GM19468 (cell line): ENCODE measurements around the gene PLCL2.

ENCODE experiments used
- ATAC-seq: cut with Tn5 transposase; IDR thresholded peaks from one replicate; pipeline ENCODE4 v1.9.1; 2021; ENCODE audit warnings: mild to moderate bottlenecking, moderate library complexity, moderate number of reproducible peaks; ENCODE audit not compliant: unreplicated experiment; ENCODE audit errors: extremely low read depth

The PLCL2 gene

DNA sequence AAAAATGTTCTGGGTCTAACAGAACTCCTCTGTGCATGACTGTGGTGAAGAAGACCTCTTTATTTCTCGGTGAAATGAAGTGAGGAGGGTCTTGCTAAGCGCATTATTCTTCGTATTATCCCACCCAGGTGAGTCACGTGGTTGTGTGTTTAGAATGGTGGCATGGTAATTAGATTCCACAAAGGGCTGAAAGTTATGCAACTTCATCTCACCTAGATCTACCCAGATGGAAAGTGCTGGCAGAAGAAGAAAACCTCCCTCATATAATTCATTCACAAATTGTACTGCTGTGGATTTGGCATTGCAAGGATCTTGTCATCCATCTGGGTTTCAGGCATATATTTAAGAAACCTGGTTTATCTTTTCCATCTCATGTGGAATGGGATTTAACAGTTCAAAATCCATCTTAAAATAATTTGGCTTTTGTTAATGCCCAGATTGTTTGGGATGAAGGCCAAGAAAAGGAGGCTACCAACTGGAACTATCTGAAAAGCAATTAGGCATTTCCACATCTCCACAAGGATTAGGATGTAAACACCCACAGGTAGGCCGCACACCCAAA is 175.3 kb downstream of the PLCL2 start:
- ATAC-seq, result no peak

DNA sequence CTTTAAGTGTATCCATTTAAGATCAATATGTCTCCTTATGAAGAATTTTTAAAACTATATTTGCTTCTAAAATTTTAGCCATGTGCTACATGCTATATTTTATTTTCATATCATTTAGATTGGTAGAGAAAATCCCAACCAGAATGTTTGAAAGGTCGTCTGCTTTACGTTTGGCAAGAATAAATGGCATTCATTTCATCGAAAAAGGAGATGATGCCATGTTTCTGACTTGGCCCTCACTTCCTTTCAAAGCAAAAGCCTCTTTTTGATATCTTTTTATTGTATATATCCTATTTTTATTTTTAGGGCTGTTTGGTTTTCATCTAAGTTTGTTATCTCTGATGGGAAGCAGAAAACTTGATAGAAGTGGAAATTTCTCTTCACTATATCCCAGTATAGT is 176.2 kb downstream of the PLCL2 start:
- ATAC-seq, result no peak

DNA sequence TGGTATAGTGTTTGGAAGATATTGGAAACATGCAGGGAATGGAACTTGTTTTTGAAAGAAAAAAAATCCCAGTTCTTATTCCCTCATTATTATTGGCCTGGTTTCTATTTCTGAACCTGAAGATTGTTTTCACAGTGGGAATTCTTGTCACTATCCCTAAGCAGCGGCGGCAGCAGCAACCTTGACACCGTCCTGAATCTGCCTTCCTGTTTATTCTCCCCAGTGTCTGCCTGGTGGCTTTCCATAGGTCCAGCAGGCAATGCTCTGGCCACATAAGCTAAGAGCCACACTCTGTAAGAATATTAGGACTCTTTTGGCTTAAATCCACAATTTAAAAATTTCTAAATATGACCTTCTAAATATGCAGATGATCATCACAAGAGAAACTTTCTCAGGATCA is 178.0 kb downstream of the PLCL2 start:
- no peak for ATAC-seq

DNA sequence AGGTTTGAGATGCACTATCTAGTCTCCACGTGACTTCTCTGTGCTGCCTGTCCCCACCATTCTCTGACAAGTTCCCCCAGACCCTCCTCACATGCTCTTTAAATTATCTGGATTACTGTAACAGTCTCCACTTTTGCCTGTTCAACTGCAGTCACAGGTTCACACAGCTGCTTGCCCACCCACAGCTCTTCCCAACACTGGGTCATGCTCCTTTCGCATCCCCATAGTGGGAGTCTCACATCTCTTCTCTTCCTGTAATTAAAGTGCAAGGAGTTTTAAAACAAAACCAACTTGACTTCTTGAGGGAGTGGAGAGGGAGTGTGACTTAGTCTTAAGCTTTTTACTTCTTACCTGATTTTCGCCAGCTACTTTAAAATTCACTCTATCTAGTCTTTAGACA is 178.8 kb downstream of the PLCL2 start:
- no peak for ATAC-seq

DNA sequence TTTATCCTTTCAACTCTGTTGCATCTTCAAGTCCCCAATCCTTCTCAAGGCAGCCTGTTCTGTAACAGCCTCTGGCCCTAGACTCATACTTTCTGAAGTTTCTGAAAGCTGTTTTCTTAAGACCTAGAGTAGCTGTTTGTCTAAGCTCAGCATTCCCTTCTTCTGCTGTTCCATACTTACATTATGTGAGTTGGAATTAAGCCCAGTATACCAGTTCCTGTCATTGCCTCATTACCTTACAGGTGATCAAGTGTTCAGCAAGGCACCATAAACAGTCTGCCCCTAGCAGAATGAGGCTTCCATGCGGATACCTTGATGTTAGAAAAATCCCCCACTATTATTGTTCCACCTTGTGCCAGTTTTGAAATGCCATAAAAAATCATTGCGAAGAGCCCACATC is 180.6 kb downstream of the PLCL2 start:
- ATAC-seq, result no peak

DNA sequence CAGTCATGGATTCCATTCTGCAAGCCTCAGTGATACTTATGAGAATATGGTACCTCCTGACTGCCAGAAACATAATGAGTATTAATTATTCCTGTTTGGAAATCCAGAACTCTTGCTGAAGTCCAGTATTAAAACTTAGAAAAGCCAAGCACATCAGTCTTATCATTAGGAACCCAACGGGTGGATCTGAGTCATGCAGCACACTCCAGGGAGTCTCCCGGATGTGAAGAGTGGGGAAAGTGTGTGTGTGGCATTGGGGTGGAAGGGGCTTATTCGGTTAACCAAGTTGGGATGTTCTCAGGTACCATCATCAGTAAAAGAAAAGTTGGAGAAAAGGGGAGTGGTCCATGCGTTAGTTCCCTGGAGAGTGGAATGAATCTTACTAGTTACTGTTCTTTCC is 181.1 kb downstream of the PLCL2 start:
- ATAC-seq, result no peak

DNA sequence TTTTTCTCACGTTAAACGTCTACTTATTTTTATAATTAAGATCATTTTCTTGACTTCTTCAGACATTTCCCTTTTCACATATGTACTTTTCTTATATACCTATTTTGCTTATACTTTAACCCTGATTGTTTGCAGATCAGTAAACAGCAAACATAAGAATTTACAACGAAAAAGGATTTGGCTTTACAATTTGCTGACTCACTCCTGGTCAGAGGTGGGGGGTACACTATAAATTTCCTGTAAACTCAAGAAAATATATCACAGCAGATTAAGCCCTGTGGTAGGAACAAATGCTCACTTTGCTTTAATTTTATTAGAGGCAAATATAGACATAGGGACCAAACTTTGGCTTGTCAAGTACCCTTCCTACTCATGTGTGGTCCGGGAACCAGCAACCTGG is 185.0 kb downstream of the PLCL2 start:
- ATAC-seq, result no peak

DNA sequence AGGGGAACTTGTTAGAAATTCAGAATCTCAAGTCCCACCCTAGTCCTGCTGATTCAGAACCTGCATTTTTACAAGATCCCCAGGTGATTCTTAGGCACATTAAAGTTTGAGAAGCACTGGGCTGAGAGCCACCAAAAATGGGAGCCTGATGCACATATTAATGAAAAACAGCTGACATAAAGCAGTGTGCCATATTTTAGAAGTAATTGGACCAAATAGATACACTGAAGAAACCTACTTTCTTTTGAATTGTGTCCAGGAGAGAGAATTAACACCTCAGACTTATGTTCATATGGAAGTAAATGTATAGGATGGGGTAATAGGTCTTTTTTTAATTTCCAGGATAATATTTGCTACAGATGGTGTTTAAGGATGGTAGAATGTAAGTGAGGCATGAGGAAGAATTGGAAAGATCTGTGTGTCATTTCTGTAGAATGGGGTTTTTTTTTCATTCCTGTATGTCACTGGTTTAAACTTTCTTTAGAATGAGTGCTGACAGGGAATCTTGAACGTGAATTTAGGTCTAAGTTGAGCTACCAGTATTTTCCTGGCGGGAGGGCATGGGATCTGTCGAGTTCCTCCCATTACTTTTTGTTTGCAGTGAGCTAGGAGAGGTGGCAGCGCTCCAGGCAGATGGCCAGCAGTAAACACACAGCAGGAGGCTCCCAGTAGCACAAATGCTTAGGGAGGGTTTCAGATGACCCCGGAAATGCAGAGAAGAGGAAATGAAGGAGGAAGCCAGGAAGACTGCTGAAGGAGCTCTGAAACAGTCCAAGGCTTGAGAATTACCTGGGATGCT is 185.6 kb downstream of the PLCL2 start:
- ATAC-seq, result no peak

DNA sequence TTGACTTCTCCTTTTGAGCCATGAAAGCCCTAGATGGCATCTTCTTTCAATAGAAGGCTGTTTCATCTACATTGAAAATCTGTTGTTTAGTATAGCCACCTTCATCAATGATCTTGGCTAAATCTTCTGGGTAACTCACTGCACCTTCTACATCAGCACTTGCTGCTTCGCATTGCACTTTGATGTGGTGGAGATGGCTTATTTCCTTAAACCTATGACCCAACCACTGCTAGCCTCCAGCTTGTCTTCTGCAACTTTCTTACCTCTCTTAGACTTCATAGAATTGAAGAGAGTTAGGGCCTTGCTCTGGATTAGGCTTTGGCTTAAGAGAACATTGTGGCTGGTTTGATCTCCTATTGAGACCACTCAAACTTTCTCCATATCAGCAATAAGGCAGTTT is 189.8 kb downstream of the PLCL2 start:
- no peak for ATAC-seq

DNA sequence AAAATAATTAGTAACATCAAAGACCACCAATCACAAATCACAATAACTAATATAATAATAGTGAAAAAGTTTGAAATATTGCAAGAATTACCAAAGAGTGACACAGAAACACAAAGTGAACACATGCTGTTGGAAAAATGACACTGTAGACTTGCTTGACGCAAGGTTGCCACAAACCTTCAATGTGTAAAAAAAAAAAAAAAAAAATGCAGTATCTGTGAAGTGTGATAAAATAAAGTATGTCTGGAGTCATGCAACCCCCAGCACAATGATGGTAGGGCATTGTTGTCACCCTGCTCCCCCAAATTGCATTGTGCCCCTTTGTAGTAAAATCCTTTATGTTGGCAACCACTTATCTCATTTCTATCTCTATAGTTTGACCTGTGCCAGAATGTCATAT is 190.6 kb downstream of the PLCL2 start:
- ATAC-seq, result no peak

DNA sequence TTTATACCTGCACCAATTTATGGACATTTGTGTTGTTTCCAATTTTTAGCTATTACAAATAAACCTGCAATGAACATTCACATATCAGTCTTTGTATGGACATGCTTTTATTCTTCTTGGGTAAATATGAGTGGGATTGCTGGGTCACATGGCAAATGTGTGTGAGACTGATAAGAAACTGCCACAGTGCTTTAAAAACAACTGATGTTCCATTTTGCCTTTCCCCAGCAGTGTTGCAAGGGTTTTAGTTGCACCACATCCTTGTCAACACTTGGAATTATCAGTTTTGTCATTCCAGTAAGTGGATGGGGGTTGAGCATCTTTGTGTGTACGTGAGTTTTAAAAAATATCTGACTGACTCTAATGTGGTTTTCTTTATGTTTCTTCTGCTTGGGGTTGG is 191.2 kb downstream of the PLCL2 start:
- ATAC-seq, result no peak

DNA sequence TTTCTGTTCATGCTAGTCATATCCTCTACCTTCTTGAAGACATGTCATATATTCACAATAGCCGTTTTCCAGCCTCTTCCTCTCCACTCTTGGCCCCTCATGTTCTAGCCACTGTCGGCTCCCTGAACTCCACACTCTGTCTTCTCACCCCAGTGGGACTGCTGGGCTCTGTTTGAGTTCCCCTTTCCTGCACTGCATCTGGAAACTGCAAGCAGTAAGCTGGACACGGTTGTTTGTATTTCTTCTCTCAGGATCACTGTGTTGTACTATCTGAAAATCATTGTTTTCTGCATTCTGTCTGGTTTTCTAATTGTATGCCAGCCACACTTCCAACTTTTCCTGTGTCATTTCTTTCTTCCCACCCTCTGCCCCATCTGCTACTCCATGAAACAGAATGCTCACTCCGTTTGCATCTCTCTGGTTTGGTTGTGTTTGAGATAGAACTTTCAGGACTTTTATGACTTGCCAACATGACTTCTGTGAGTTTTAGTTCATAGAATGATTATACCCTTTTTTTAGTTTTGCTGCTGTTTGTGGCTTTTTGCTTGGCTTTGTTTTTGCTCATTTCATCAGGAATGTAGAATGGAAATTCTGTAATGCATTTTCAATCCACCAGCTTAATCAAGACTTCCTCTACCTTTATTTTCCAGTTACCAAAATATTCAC is 192.3 kb downstream of the PLCL2 start:
- no peak for ATAC-seq

DNA sequence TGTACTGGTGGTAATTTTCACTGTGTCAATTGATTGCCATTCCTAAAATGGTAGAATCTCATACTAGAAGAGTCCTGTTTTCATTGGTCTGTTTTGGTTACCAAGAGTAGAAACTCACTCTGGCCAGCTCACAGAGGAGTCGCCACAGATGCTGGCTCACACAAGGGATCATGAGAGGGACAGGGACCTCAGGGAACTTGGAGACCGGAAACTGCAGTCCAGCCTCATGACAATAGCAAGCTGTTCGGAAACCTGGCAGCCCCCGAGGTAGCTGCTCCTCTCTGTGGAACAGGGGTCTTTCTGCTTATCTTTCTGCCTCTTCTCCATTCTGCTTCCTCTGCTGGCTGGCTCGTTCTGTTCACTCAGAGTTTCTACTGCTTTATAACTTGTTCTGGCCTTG is 192.9 kb downstream of the PLCL2 start:
- no peak for ATAC-seq

DNA sequence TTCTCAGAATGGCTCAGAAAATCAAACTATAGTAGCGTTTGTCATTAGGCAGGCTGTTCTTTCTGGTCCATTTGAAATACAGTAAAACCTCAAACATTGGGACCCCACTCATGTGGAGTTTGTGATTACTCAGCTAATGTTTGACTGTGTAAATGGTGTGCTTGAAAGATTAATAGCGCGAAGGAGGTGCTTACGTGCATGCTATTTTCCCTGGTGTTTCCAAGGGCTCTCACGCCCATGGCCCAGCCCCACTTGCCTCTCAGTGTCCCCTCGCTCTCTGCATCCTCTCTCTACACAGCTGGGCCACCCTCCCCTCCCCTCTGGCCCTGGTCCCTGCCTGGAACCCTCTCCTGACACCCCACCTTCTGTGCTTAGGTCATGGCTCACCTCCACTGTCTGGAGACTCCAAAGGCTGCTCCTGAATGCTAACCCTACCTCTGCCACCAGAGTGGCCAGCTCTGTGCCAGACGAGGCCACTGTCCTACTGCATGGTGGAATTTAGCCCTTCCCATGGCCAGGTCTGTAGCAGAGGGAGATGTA is 194.2 kb downstream of the PLCL2 start:
- no peak for ATAC-seq

DNA sequence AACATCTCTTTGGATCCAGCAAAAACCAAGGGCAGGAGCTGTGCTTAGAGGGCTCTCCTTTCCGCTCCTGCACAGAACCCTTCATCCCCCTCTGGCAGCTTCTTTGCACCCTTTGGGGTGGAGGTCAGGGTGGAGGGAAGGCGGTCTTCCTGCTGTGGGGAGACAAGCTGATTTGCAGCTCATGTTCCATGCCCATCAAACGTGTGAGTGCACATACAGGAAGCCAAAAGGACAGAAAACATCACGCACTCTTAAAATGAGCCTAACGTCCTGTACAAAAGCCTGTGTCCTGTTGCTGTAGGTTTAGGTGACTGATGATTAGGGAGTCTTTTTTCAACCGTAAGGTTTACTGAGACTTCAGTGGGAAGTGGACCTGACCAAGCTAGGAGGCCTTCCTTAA is 195.2 kb downstream of the PLCL2 start:
- no peak for ATAC-seq

DNA sequence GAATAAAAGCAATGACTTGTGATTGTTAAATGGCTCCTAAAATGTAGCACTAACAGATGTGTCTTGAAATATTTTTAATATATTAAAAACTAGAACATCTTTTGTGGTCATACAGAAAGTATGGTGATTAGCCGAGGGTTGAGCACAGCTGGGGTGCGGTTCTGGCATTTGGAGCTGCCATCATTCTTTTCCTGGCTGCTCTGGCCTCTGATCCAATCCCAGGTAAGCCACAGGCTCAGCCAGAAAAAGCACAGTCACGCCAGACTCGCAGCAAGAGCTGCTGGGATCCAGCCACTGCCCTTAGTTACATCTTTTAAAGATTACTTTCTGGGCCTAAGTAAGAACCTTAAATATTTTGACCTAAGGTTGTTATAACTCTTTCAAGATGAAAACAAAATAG is 196.8 kb downstream of the PLCL2 start:
- no peak for ATAC-seq

DNA sequence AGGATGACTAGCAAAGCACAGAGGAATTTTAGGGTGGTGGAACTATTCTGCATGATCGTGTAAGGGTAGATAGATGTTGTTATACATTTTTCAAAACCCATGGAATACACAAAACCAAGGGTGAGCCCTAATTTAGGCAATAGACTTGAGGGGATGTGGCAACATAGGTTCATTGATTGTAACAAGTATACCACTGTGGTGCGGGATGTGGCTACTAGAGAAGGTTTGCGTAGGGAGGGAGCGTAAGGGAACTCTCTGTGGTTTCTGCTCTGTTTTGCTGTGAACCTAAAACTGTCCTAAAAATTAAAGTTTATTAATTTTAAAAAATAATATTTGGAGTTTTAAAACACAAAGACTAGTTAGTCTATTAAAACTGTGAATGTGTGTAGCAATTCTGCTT is 202.8 kb downstream of the PLCL2 start:
- ATAC-seq, result no peak

DNA sequence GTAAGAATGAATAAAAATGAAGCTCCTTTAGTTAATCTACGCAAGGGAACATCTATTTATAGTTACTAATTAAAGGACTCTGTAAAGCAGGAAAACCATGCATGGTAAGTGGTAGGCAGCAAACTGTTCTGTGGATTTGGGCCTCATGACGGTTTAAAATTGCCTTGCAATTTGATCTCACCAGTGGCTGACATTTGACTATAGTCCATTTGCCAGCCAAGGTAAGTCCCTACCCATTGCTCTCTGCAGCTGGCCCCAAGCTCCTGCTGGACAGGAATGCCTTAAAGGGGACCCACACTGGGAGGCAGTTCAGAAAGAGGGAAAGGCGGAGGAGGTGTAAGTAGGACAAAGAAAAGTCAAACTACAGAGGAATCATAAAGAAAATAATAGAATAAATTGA is 203.3 kb downstream of the PLCL2 start:
- no peak for ATAC-seq

DNA sequence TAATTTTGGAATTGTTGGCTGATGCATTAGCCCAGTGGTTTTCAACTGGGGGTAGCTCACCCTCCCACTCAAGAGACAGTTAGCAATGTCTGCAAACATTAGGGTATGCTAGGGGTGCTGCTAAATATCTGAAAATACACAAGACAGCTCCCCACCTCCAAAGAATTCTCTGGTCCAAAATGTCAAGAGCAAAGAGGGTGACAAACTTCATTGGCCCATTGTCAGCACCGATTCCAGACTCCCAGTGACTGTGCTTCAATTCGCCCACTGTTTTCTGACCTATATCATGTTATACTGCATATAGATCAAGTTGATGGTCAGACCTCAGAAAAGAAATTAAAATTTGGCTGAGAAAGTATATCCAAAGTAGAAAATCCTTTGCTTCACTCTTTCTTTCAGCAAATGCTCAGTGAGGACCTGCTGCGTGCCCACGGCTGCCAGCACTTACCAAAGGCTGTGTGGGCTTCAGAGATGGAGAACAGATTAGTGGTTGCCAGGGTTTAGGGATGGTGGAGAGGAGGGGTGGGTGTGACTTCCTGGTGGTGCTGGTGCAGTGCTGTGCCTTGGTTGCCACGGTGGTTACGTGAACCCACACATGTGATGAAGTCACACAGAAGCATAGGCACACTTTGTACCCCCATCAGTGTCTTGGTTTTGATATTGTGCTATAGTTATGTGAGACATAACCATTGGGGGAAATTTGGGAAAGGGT is 204.0 kb downstream of the PLCL2 start:
- no peak for ATAC-seq

DNA sequence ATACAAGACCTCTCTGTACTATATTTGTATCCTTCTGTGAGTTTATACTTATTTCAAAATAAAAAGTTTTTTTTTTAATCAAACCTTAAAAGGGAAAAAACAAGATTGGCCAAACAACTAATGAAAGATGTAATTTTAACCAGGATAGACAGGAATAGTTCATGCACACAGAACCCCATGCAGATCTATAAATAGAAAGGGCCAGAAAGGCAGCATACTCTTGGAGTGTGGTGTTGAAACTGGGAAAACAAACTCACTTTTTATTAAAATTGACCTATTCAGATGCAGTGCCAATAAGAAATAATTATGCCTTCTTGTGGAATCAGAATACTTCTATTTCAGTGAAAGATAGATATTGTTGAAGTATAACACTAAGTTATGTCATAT is 204.6 kb downstream of the PLCL2 start:
- ATAC-seq, result no peak
